Measurements from ENCODE around the gene PDE6B.

GRCh38 chr4:629636-629914, 4.2 kb downstream of the PDE6B start:
- no peak for TF ChIP-seq CTCF (conservative IDR thresholded peaks at IDR 0.05; ENCODE audit: low read length)
- no peak for TF ChIP-seq EZH2phosphoT487 (IDR thresholded peaks at IDR 0.05; ENCODE audit: borderline replicate concordance, low read depth, low read length)
